GM15510 (cell line): Measurements from ENCODE around the gene SLC13A4.

ENCODE experiments used
- POLR2A ChIP-seq: IDR thresholded peaks from 3 replicates; pipeline ENCODE4 v1.6.1; 2011; ENCODE audit warnings: borderline replicate concordance; ENCODE audit not compliant: insufficient read length; ENCODE audit errors: extremely low read depth

The SLC13A4 gene

DNA sequence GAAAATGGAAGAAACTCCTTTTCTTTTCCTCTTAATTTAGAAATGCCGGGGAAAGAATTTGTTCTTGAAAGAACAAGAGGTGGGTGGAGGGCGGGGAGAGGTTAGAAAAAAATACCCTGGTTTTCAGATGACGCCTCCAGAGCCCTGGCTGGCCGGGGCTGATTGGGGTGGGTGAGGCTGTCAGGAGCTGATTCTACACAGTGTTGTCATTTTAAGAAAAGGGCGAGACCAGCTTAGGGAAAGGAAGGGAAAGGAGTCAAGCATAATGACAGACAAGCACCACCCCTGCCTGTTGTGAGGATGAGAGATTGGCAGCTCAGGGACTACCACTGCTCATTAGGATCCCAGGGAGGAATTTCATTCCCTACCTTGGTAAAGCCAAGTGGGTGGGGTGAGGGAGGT, 30.5 kb upstream of the SLC13A4 start:
- no peak for TF ChIP-seq POLR2A

DNA sequence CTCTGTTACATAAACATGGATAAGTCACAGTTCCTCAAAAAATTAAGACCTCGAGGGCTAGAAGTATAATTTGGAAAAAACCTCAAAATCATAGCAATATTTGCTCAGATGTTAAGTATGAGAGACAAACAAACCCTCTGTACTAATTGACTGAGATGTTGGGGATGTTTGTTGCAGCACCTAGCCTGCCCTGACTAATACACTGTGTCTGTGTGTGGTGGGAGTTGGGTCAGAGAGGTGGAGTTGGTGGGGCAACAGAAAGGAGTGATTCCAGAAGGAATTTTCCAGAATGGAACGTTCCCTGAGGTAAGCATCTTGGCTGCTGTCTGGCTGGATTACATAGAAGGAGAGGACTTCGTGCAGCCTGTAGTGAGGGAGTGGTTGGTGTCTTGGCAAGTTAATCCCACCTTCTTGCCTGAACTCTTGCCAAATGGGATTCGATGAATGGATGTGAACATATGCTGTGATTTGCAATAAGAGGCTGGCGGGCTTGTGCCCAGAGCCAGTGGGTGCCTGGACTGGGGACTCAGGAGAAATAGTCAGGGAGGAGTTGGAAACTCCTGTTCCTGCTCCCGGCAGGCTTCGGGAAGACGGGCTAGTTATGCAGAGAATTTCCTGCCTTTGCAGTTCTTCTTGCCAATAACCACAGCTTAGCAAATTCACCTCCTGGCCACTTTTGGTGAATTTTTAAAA, 29.9 kb upstream of the SLC13A4 start:
- TF ChIP-seq POLR2A = no peak

DNA sequence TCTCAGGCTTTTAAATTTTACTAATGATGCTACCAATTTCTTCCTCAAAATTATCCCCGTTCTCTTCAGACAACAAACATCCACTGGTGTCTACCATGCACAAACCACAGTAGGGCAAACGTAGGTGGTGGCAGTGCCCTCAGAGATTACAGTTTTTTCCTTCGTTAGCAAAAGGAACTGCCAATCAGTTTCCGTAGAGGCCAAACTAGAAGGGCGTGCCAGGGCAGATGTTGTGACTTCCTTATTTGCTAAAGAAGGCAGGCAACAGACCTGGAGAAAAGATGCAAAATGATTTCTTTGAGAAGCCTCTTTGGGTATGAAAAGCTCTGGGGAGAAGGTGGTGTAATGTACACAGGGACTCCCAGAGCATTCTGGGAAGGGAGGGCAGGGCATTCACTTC, 28.2 kb upstream of the SLC13A4 start:
- no peak for TF ChIP-seq POLR2A

DNA sequence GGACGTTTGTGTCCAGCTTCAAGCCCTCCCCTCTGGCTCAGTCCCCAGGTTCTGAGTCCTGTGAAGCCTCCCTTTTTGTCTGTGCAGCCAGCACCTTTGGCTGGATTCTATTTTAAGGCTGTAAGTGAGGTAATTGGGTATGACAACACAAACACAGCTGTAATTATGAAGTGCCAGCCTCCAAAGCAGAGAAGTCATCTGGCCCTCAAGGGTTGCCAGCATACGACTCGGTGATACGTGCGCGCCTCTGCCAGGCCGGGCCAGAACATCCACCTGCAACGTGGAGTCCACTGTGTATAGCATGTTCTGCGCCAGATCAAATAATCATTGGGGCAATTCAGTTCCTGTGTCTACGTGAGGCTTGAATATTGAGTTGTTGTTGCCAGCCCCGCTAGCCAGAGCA, 27.4 kb upstream of the SLC13A4 start:
- TF ChIP-seq POLR2A = no peak

DNA sequence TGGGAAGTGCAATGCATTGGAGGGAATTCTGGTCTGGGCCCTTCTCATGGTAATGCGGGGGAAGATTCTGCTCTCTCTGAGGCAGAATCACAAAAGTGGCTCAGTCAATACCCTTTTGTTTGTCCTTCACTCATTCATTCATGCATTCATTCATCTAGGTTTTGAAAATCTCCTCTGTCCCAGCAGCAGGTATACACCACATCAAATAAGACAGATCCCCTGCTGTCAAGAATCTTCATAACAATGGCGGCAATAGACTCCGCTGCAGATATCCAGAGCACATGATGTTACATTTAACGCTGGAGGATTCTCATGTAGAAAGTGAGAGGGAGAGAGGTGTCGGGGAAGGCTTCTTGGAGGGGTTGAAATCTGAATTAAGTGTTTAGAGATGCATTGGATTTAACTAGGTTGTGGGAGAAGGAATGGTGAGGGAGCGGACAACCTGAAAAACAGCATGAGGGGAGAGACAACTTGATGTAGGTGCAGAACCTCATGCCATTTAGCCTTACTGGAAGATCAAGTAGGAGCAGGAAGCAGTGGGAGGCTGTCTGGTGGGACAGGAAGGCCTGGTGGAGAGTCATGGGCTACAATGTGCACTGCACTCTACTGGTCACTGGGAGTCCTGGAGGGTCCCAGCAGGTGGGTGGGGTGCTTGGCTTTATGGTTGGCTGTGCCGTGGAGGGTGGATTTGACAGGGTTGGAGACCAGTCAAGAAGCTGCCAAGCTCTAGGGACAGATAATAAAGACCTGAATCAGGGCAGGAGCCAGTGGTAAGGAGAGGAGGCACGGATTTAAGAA, 25.8 kb upstream of the SLC13A4 start:
- no peak for TF ChIP-seq POLR2A

DNA sequence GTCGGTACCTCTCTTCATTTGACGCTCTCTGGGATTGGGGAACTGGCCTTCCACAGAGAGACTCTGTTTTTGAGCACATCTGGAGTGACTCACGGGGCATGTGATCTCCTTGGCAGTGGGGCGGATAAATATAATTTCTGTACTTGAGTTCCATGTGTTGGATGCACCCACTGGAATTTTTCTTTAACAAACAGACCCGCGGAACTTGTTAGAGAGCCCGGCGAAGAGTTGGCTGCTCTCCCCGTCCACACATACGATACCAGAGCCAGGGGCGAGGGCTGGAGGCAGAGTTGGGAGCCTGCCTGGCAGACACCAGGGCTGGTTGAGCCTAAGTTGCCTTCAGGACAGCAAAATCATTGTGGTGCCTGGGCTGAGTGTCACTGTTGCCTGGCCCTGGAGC, 20.8 kb upstream of the SLC13A4 start, which contains the start of gene FAM180A:
Gene FAM180A, minus strand, starts transcription at position 44 of the 400 bp plus-strand sequence. CDS start 233 bp downstream, outside the sequence.
- no peak for TF ChIP-seq POLR2A

DNA sequence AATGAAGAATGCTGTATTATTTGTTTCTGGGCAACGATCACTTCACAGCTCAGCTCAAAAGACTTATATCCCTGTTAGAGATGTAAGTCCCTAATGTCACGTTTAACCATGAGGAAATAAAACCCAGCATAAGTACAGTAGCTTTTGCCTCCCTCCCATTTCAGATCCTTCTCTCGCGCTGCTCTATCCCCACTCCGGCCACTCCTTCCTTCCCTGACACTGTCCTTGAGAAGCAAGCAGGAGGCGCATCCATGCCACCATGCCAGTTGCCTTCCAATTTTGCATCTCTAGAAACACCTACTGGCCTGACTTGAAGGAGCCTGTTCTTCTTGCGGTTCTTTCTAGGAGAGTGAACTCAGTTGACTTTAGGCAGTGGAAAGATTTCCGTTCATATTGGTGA, 19.4 kb upstream of the SLC13A4 start:
- no peak for TF ChIP-seq POLR2A

DNA sequence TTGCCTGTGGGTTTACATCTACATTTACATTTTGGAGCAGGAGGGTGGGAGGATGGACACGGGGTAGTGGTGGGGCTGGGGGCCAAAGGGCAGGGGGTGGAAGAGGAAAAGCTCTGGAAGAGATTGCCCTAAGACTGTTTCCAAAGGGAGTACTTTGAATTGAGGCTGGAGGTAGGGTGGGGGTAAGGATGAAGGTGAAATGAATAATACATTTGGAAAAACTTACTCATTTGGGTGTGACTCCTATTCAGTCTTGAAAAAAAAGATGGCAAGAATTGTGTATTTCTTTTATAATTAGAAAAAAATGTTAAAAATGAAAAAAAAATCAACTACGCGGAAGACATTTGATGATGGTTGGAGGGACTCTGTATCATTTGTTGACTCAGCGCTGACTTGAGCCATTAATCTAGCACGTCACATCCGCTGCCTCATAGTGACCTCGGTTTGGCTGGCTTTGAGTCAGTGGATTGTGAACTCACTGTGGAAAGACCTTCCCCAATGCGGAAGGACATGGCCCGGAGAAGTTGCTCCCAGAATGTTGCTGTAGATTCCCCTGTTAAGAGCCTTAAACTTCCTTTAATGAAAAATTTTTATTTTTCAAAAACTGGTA, 17.8 kb upstream of the SLC13A4 start:
- no peak for TF ChIP-seq POLR2A

DNA sequence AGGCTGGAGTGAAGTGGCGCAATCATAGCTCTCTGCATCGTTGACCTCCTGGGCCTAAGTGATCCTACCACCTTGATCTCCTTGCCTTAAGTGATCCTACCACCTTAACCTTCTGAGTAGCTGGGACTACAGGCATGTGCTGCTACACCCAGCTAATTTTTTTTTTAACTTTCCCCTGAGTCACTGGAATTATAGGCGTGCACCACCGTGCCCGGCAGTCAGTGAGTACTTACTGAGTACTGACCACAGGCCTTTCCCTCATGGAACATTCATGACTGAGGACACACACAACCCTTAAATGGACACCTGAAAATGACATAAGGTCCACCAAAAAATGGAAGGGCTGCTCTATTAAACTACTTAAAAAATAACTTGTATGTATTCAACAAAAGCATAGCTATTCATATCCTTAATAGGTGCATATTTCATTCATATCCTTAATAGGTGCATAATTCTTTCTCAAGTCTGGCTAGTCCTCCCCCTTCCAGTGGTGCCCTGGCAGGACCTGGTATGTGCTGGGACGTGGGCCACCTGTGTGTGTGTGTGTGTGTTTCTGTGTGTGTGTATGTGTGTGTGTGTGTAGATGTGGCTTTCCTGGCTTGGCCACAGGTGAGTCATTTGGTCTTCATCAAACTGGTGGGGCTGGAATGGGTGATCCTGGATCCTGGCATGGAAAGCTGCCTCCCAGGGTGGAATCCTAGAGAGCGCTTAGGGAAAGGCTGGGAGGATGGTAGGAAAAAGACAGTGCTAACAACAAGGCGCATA, 17.1 kb upstream of the SLC13A4 start:
- TF ChIP-seq POLR2A = no peak

DNA sequence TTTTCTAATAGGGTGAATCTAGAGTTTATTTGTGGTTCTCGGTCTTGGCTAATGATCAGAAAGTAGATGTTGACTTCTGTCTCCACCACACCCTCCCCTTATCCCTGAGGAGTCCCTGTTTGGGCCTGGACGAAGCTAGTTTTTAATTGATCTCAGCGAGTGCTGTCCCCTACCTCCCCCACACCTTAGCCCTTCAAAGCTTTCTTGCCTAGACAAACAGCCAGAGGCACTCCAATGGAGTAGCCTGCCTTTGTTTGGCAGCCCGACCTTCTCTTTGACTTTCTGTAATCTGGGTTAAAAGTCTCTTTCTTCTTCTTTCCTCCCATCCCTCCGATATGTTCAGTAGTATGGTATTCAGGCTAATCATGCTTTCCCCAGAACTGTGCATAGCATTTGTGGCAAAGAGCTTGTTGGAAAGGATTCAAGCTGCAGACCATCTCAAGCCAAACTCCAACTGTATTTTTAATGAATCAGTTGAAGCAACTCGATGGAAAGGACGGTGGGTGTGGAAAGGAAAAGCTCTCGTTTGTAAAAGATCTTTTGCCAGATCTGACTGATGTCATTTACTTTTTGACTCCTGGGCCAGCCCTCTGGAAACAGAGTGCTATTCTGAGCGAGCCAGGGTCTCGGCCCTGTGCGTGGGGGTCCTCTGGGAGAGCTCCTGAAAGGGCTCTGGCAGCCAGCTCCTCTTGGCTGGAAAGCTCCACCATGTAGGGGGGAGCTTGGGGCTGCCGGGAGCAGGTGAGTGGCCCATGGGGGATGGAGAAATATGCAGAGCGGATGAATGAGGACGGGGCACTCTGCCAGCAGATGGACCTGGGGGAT, 16.1 kb upstream of the SLC13A4 start:
- TF ChIP-seq POLR2A = no peak

DNA sequence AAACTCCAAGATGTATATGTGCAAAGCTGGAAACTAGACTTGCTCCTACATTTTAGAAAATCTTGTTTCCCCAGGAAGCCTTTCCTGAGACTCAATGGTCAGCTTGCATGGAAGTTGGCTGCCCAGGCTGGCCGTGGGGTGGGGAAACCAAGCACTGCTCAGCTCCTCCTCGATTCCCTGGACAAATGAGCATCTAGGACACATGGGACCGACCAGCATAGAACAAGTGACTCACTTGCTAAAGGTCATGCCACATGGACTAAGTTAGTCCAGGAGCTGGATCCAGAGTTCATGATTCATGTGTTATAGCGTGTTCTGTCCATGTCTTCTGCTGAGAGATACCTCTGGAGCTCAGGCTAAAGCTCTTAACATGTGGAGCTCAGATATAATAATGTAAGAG, 14.4 kb upstream of the SLC13A4 start:
- no peak for TF ChIP-seq POLR2A

DNA sequence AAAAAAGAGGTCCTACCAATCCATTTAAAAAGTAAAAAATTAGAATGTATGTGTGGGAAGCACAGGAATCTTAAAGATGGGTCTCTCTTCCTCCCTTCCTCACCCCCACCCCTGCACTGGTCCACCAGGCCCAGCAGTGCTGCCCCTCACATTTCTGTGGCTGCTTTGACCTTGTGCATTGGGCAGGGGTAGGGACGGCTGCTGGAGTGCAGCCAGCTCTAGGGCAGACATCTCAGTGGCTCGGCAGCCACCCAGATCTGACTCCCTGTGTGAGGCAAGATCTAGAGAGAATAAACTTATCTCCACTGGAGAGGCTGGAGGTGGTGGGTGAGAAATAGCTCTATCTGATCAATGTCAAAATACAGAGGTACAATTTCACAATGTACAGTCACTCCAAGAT, 13.9 kb upstream of the SLC13A4 start:
- TF ChIP-seq POLR2A = no peak

DNA sequence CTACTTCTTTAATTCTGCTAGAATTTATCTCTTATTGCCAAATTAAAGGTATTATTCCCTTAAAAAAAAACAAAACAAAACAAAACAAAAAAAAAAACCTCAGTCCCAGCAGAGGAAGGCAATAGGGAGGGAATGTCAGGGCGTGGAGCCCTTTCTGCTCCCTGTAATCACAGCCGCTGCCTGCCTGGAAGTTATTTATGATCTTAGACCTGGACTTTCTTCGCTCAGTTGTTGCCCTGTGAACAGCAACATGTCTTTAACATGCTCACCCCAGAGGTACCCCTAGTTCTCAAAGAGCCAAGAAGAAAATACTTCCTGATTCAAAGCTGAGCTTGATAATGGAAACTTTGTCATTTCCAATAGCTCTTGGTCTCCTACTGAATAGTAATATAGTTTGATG, 12.9 kb upstream of the SLC13A4 start:
- no peak for TF ChIP-seq POLR2A
